K562 (cell line): Measurements from ENCODE around the gene THAP4. TPM values are rescaled to one million over a fixed set of nuclear protein-coding genes. Genes with fewer than 3 reads are reported as not detected.

Experiments
- ATAC-seq: fragments of 200-7000 bp; cut with Tn5 transposase; 3 replicates; pipeline ENCODE4 v1.9.1; 2020; ENCODE audit warnings: moderate library complexity
- BruUV-seq: library from RNA; stranded (reverse); fragments of 400-500 nt; replicated peaks from 2 replicates; lab custom pipeline; 2021; lab: Mats Ljungman, UMichigan
- CTCF ChIA-PET: fragments of 300-600 bp; formaldehyde crosslinking; extraction: SDS; loops from one replicate; lab custom pipeline; 2021; ENCODE audit warnings: low intra/inter-chr PET ratio; lab: Yijun Ruan, JAX
- POLR2A ChIA-PET: fragments of 300-600, 350-650 bp; sonication (Branson Sonifier 250); formaldehyde crosslinking; extraction: SDS; loops from one replicate; lab custom pipeline; 2021; ENCODE audit warnings: antibody characterized with exemption, inconsistent platforms; lab: Yijun Ruan, JAX
- DNase-seq, 4 experiments: peaks; one replicate each; pipeline versions ENCODE4 v3.0.0 to v3.0.0-alpha.2; 2011 to 2018; ENCODE audit warnings: low spot score in 3 of 4, mixed read lengths in 3 of 4; ENCODE audit errors: extremely low read depth in 1 of 4
- FAIRE-seq: peaks from 2 replicates; lab custom pipeline; 2011; peaks lifted over from hg19 to GRCh38; lab: Jason Lieb, UNC
- H2AFZ ChIP-seq: 2 replicates; pipeline ENCODE4 v1.6.0; 2011; ENCODE audit warnings: low read depth, low read length, control low read depth, inconsistent platforms
- H3K27ac ChIP-seq: fragments of 200-600 bp; 3 replicates; pipeline ENCODE4 v1.8.0; 2011; ENCODE audit warnings: low read depth, mild to moderate bottlenecking, control low read depth, inconsistent platforms, low read length, moderate library complexity, mixed read lengths; ENCODE audit errors: extremely low read depth
- H3K27me3 ChIP-seq, 2 experiments: fragments of 300-600 bp in 1 of 2; 2 replicates in 1 of 2; 3 replicates in 1 of 2; pipeline versions ENCODE4 v1.6.0 to v1.8.0; 2011; ENCODE audit warnings: inconsistent platforms in 2 of 2, low read length in 2 of 2, mild to moderate bottlenecking in 1 of 2, mixed read lengths in 1 of 2, moderate library complexity in 1 of 2; ENCODE audit not compliant: control insufficient read depth in 2 of 2, insufficient read depth in 2 of 2
- H3K36me3 ChIP-seq: fragments of 300-600 bp; 3 replicates; pipeline ENCODE4 v1.8.0; 2011; ENCODE audit warnings: mild to moderate bottlenecking, low read length, inconsistent platforms; ENCODE audit not compliant: control insufficient read depth, insufficient read depth
- H3K4me1 ChIP-seq, 2 experiments: fragments of 200-600 bp in 1 of 2; replicated peaks in 1 of 2; 2 replicates in 1 of 2; 3 replicates in 1 of 2; pipeline versions ENCODE4 v1.5.1 to v1.8.0; 2011; ENCODE audit warnings: inconsistent platforms in 2 of 2, low read length in 2 of 2, mild to moderate bottlenecking in 1 of 2, mixed read lengths in 1 of 2, moderate library complexity in 1 of 2; ENCODE audit not compliant: control insufficient read depth in 2 of 2, insufficient read depth in 2 of 2
- H3K4me2 ChIP-seq: 2 replicates; pipeline ENCODE4 v1.6.1; 2011; ENCODE audit warnings: low read length, control low read depth, inconsistent platforms, mixed read lengths; ENCODE audit not compliant: insufficient read depth
- H3K4me3 ChIP-seq: fragments of 200-600 bp; sonication (generic), shearing (Covaris generic); 2 replicates; pipeline ENCODE4 v1.5.1; 2016; ENCODE audit warnings: control low read depth, inconsistent platforms
- H3K79me2 ChIP-seq: fragments of 200-600 bp; 3 replicates; pipeline ENCODE4 v1.8.0; 2011; ENCODE audit warnings: low read length, inconsistent platforms; ENCODE audit not compliant: control insufficient read depth, insufficient read depth
- H3K9ac ChIP-seq, 2 experiments: 2 replicates each; pipeline versions ENCODE4 v1.6.0 to v1.6.1; 2011; ENCODE audit warnings: low read depth in 2 of 2, low read length in 2 of 2, control low read depth in 1 of 2, inconsistent platforms in 1 of 2, mild to moderate bottlenecking in 1 of 2, mixed read lengths in 1 of 2; ENCODE audit not compliant: insufficient read depth in 1 of 2
- H3K9me1 ChIP-seq: one replicate; pipeline ENCODE4 v1.6.0; 2011; ENCODE audit warnings: inconsistent platforms, mild to moderate bottlenecking, low read length, moderate library complexity; ENCODE audit not compliant: control insufficient read depth, insufficient read depth
- H3K9me3 ChIP-seq: replicated peaks from 2 replicates; pipeline ENCODE4 v1.5.1; 2011; ENCODE audit warnings: low read depth, low read length, inconsistent platforms; ENCODE audit not compliant: control insufficient read depth, insufficient read depth
- H4K20me1 ChIP-seq: replicated peaks from 2 replicates; pipeline ENCODE4 v1.6.1; 2011; ENCODE audit warnings: low read length, inconsistent platforms, mixed read lengths; ENCODE audit not compliant: control insufficient read depth, insufficient read depth
- CEBPB ChIP-seq: fragments of 450-650 bp; IDR thresholded peaks from 2 replicates; pipeline ENCODE4 v1.6.1; 2016; ENCODE audit warnings: missing genetic modification characterization, missing compliant biosample characterization
- NFIX ChIP-seq: fragments of 250-450 bp; sonication (Bioruptor Pico); IDR thresholded peaks from 2 replicates; pipeline ENCODE4 v1.4.0; 2020; ENCODE audit warnings: low read depth, mild to moderate bottlenecking, moderate library complexity
- RBBP5 ChIP-seq: fragments of 200-600 bp; sonication (generic); IDR thresholded peaks from 2 replicates; pipeline ENCODE4 v1.6.1; 2012; ENCODE audit warnings: borderline replicate concordance, mild to moderate bottlenecking, low read length, control low read depth, inconsistent platforms; ENCODE audit not compliant: insufficient read depth, poor library complexity, severe bottlenecking
- SIN3A ChIP-seq, 2 experiments: fragments of 150-350 bp in 1 of 2; IDR thresholded peaks; 2 replicates each; pipeline ENCODE4 v1.6.1; 2011 to 2016; ENCODE audit warnings: borderline replicate concordance in 2 of 2, low read depth in 2 of 2, low read length in 2 of 2, mild to moderate bottlenecking in 2 of 2, moderate library complexity in 2 of 2; ENCODE audit not compliant: control insufficient read depth in 1 of 2
- SP2 ChIP-seq: IDR thresholded peaks from 2 replicates; pipeline ENCODE4 v1.6.1; 2011; ENCODE audit warnings: mild to moderate bottlenecking, low read depth, low read length, moderate library complexity; ENCODE audit not compliant: poor library complexity, severe bottlenecking; ENCODE audit errors: extremely low read depth
- ZNF133 ChIP-seq: fragments of 250-450 bp; sonication (Bioruptor Pico); IDR thresholded peaks from 2 replicates; pipeline ENCODE4 v1.4.0; 2020; ENCODE audit warnings: mild to moderate bottlenecking
- ZNF274 ChIP-seq: IDR thresholded peaks from 2 replicates; pipeline ENCODE4 v1.6.1; 2011; ENCODE audit warnings: low read depth, mild to moderate bottlenecking, low read length, moderate library complexity, borderline replicate concordance
- WGBS: fragments of 100-300 bp; shearing (Covaris generic); methylation state at CpG from one replicate; pipeline ENCODE4 v1.1.6; 2016; ENCODE audit warnings: low coverage, mixed read lengths; ENCODE audit not compliant: insufficient coverage; ENCODE audit errors: missing lambda C conversion rate; 5-methylcytosine and 5-hydroxymethylcytosine counted together
- in situ Hi-C: fragments of 300-500 bp; cut with MboI; formaldehyde crosslinking; loops from 4 replicates; pipeline ENCODE4 v1.15.0; 2018; ENCODE audit warnings: inconsistent platforms, mixed read lengths
- intact Hi-C: fragments of 100-400 bp; cut with micrococcal nuclease; formaldehyde crosslinking; loops from 2 replicates; pipeline ENCODE4 v1.14.2; 2022
- polyA plus RNA-seq, 8 experiments: library from polyadenylated mRNA; depleted of rRNA in 4 of 8; stranded (reverse) in 5 of 8; unstranded in 3 of 8; fragments of >200 nt; fragmentation: Nextera tagmentation in 2 of 8; fragmentation: Illumina TruSeq in 1 of 8; extraction: Ambion mirVana in 2 of 8; extraction: Trizol in 1 of 8; gene quantifications; 2 replicates each; pipeline versions ENCODE4 v1.2.1 to v1.2.3, GENCODE V29; 2011 to 2014; ENCODE audit warnings: inconsistent platforms in 1 of 8, missing spikeins in 1 of 8
- total RNA-seq, 7 experiments: library from RNA; depleted of rRNA in 6 of 7; stranded (reverse); fragments of >200 nt in 6 of 7; fragmentation: Illumina TruSeq in 2 of 7; extraction: Trizol in 2 of 7; gene quantifications; 2 replicates each; pipeline versions ENCODE4 v1.2.1 to v1.2.3, GENCODE V29; 2011 to 2021; ENCODE audit warnings: low replicate concordance in 1 of 7
- TF ChIP-seq, protein P1 (sequence below): fragments of 450-650 bp; IDR thresholded peaks from 2 replicates; pipeline ENCODE4 v1.6.1; 2016; ENCODE audit warnings: mild to moderate bottlenecking, moderate library complexity

The THAP4 gene
- total and polyA plus RNA-seq, 9 of the 15 experiments (the other 6 are each of a cell fraction or from before 2014, with no cell fraction given) = 8.6 to 60.9 (median 43.9) TPM

DNA sequence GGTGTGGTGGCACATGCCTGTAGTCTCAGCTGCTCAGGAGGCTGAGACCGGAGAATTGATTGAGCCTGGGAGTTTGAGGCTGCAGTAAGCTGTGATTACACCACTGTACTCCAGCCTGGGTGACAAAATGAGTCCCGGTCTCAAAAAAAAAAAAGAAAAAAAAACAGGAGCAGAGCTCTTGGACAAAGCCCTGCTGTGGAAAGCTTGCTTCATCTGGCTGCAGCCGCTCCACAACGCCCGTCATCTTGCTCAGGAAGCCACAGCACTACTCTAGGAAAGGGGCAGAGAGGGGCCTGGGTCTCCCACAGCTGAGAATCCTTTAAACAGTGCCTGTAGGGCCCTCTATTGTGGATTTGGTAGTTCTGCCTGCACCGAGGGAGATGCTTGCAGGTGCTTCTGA, 11.5 kb upstream of the THAP4 start:
- no peak overlapping the region for H3K27ac ChIP-seq
- H3K9ac ChIP-seq = no peak overlapping the region
- no peak overlapping the region for H3K4me2 ChIP-seq
- BruUV-seq = no TSS peak
- intact Hi-C loops (no loop called here), in situ Hi-C loops (no loop called here)
- H2AFZ ChIP-seq = no peak overlapping the region
- FAIRE-seq (no peak), DNase-seq (no peak), ATAC-seq (no peak)
- H3K4me1 ChIP-seq = peaks cover 0 to 3% of the 10 kb centered on the region in 2 experiments; a peak in 2 of 5 replicates
- no peaks in the 10 kb centered on the region for H3K9me3 ChIP-seq
- no peak overlapping the region for H3K4me3 ChIP-seq
- H3K9me1 ChIP-seq = no peaks in the 10 kb centered on the region
- H4K20me1 ChIP-seq = peaks cover 3% of the 10 kb centered on the region; the same call in 1 of the 2 replicates
- WGBS = 81% methylated on average over 3 of the region's 6 CpGs
- no peaks in the 10 kb centered on the region for H3K27me3 ChIP-seq
- POLR2A ChIA-PET = interaction anchor here (2.5 kb wide), 1 partner anchor 11 kb away, joined by 14 read pairs; the partner anchor contains the start of genes ATG4B and THAP4
- CTCF ChIA-PET = no interaction called here
- H3K36me3 ChIP-seq = peaks cover 38% of the 10 kb centered on the region; the same call in 1 of the 3 replicates
- H3K79me2 ChIP-seq = peaks cover 37% of the 10 kb centered on the region
- TF ChIP-seq ZNF274 (no peak), NFIX (CRISPR knock-in tag) (no peak), SIN3A (IDR thresholded peaks at IDR 0.05; ENCODE audit: borderline replicate concordance in 2 of 2, control insufficient read depth in 1 of 2, low read depth in 2 of 2, low read length in 2 of 2) (no peak), ZNF133 (CRISPR knock-in tag) (no peak), CEBPB (no peak), SP2 (no peak), RBBP5 (no peak)
- TF ChIP-seq, protein P1, sequence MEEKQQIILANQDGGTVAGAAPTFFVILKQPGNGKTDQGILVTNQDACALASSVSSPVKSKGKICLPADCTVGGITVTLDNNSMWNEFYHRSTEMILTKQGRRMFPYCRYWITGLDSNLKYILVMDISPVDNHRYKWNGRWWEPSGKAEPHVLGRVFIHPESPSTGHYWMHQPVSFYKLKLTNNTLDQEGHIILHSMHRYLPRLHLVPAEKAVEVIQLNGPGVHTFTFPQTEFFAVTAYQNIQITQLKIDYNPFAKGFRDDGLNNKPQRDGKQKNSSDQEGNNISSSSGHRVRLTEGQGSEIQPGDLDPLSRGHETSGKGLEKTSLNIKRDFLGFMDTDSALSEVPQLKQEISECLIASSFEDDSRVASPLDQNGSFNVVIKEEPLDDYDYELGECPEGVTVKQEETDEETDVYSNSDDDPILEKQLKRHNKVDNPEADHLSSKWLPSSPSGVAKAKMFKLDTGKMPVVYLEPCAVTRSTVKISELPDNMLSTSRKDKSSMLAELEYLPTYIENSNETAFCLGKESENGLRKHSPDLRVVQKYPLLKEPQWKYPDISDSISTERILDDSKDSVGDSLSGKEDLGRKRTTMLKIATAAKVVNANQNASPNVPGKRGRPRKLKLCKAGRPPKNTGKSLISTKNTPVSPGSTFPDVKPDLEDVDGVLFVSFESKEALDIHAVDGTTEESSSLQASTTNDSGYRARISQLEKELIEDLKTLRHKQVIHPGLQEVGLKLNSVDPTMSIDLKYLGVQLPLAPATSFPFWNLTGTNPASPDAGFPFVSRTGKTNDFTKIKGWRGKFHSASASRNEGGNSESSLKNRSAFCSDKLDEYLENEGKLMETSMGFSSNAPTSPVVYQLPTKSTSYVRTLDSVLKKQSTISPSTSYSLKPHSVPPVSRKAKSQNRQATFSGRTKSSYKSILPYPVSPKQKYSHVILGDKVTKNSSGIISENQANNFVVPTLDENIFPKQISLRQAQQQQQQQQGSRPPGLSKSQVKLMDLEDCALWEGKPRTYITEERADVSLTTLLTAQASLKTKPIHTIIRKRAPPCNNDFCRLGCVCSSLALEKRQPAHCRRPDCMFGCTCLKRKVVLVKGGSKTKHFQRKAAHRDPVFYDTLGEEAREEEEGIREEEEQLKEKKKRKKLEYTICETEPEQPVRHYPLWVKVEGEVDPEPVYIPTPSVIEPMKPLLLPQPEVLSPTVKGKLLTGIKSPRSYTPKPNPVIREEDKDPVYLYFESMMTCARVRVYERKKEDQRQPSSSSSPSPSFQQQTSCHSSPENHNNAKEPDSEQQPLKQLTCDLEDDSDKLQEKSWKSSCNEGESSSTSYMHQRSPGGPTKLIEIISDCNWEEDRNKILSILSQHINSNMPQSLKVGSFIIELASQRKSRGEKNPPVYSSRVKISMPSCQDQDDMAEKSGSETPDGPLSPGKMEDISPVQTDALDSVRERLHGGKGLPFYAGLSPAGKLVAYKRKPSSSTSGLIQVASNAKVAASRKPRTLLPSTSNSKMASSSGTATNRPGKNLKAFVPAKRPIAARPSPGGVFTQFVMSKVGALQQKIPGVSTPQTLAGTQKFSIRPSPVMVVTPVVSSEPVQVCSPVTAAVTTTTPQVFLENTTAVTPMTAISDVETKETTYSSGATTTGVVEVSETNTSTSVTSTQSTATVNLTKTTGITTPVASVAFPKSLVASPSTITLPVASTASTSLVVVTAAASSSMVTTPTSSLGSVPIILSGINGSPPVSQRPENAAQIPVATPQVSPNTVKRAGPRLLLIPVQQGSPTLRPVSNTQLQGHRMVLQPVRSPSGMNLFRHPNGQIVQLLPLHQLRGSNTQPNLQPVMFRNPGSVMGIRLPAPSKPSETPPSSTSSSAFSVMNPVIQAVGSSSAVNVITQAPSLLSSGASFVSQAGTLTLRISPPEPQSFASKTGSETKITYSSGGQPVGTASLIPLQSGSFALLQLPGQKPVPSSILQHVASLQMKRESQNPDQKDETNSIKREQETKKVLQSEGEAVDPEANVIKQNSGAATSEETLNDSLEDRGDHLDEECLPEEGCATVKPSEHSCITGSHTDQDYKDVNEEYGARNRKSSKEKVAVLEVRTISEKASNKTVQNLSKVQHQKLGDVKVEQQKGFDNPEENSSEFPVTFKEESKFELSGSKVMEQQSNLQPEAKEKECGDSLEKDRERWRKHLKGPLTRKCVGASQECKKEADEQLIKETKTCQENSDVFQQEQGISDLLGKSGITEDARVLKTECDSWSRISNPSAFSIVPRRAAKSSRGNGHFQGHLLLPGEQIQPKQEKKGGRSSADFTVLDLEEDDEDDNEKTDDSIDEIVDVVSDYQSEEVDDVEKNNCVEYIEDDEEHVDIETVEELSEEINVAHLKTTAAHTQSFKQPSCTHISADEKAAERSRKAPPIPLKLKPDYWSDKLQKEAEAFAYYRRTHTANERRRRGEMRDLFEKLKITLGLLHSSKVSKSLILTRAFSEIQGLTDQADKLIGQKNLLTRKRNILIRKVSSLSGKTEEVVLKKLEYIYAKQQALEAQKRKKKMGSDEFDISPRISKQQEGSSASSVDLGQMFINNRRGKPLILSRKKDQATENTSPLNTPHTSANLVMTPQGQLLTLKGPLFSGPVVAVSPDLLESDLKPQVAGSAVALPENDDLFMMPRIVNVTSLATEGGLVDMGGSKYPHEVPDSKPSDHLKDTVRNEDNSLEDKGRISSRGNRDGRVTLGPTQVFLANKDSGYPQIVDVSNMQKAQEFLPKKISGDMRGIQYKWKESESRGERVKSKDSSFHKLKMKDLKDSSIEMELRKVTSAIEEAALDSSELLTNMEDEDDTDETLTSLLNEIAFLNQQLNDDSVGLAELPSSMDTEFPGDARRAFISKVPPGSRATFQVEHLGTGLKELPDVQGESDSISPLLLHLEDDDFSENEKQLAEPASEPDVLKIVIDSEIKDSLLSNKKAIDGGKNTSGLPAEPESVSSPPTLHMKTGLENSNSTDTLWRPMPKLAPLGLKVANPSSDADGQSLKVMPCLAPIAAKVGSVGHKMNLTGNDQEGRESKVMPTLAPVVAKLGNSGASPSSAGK = no peak
